GM20000 (cell line): ENCODE measurements around the gene MAPK14.

ENCODE experiments used
- DNase-seq: peaks from one replicate; pipeline ENCODE4 v3.0.0; 2012; ENCODE audit warnings: low spot score
- CTCF ChIP-seq: IDR thresholded peaks from 2 replicates; pipeline ENCODE4 v1.5.1; 2012; ENCODE audit warnings: mild to moderate bottlenecking, control low read depth; ENCODE audit errors: extremely low read depth, missing control alignments

Gene MAPK14

GRCh38 chr6:36114798-36115408 is 87.3 kb downstream of the MAPK14 start:
- TF ChIP-seq CTCF, result no peak
- no peak for DNase-seq

GRCh38 chr6:36115412-36115811 is 87.8 kb downstream of the MAPK14 start:
- no peak for DNase-seq
- no peak for TF ChIP-seq CTCF

- DNase-seq, result no peak
- no peak for TF ChIP-seq CTCF
Measured at GRCh38 chr6:36116066-36116864, 88.7 kb downstream of the MAPK14 start.

- TF ChIP-seq CTCF, result no peak
- no peak for DNase-seq
Measured at GRCh38 chr6:36116943-36117342, 89.3 kb downstream of the MAPK14 start.

- TF ChIP-seq CTCF, result no peak
- DNase-seq, result no peak
Measured at GRCh38 chr6:36117658-36118549, 90.3 kb downstream of the MAPK14 start.

- no peak for DNase-seq
Measured at GRCh38 chr6:36118550-36119107, 91.0 kb downstream of the MAPK14 start.

More at GRCh38 chr6:36118550-36119107, 91.0 kb downstream of the MAPK14 start:
- TF ChIP-seq CTCF, result no peak
